Bone marrow (tissue), 2 donors: ENCODE measurements around the gene DPM1.
"Not testable (repeated sequence)": the region's sequence is repeated elsewhere in the genome, so short reads cannot be mapped to it uniquely, and the experiment has no call there.

Experiments used
- DNase-seq, 2 donors: peaks; one replicate each; lab custom pipeline; 2025; lab: John Stamatoyannopoulos, UW

The DPM1 gene

DNA sequence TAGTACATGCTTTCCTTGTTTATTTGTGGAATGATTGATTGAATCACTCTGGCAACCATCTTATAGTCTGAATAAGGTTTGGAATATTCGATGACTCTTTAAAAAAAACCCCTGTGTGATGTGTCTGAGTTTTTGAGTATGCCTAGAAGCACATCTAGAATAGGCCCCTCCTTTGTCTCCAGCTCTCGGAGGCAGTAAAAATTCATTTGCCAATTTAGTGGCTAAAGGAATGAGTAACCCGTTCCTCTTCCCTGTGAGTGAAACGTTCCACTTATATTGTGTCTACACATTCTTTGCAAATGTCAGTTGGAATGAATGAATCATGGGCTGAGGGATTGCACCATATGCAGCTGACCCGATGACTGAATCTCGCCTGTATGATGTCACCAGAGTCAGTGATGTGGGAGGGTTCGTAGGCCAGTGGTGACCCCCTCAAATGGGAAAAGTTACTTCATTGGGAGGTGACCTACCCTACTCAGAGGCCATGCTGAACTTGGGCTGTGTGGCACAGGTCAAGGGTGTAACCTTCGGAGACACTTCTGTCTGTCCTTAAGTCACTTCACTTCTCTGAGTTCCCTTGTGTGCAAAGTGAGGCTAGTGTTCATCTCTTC is 21.8 kb upstream of the DPM1 start:
- DNase-seq: peak in 1 of 2 donors; percentile 29

- DNase-seq: not testable (repeated sequence)
Measured at GRCh38 chr20:50978533-50978932, 20.2 kb upstream of the DPM1 start.

- no peak for DNase-seq
Measured at GRCh38 chr20:50977066-50978021, 19.0 kb upstream of the DPM1 start.

DNA sequence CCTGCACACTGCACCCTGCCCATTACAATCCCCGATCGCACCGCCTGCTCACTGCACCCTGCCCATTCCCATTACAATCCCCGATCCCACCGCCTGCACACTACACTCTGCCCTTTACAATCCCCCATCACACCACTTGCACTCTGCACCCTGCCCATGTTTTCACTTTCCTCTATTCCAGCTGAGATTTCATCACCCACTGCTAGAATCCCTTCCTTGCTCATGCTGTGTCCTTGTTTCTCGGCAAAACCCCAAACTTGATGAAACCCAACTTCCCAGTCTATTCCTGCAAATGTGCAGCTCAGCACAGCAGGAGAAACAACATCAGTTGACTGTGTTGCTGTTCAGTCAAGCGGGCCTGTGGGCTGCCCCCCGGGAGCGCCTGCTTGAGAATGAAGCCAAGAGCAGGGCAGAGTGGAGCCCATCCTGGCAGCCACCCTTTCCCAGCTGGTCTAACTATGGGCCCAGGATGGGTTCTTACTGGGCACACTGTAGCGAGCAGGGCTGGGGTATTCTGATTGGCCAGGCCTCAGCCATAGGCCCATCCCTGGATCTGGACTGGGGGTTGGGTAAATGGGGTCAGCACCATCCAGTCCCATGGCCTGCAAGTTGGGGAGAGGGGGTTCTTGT is 17.5 kb upstream of the DPM1 start:
- no peak for DNase-seq

DNA sequence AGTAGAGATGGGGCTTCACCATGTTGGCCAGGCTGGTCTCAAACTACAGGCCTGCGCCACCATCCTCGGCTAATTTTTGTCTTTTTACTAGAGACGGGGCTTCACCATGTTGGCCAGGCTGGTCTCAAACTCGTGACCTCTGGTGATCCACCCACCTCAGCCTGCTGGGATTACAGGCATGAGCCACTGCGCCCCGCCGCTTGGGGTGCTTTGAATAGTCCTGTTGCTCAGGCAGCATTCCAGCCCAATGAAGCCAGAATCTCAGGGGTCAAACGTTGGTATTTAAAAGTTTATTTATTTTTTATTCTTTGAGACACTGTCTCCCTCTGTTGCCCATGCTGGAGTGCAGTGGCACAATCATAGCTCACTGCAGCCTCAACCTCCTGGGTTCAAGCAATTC is 11.6 kb upstream of the DPM1 start:
- DNase-seq: no peak

DNA sequence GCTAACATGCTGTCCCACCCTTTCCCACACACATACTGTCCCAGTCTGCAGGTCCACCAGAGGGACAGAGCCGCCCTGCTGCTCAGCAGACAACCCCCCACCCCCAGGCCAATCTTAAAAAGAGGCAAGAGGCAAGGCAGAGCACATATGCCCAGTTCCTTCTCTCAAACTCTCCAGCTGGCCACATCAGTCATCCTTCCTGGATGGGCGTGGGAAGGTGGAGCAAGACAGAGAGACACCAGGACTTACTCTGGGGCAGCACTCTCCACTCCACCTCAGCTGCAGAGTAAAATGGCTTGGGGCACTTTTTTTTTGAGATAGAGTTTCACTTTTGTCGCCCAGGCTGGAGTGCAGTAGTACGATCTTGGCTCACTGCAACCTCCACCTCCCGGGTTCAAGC is 11.1 kb upstream of the DPM1 start:
- DNase-seq: no peak

DNA sequence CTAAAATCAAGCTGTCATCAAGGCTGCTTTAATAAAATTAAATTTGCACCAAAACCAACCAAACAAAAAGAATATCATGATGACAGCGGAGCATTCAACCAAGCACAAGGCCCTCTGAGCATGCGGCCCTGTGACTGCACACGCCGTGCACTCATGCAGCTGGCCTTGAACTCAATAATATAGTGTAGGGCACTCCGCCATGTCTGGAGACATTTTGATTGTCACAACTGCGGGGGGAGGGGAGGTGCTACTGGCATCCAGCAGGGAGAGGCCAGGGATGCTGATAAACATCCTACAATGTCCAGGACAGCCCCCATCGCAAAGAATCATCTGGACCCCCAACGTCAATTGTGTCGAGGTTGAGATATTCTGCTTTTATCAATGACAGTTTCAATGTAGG is 10.0 kb upstream of the DPM1 start:
- DNase-seq: no peak

GRCh38 chr20:50967586-50967985 is 9.3 kb upstream of the DPM1 start:
- DNase-seq: no peak

DNA sequence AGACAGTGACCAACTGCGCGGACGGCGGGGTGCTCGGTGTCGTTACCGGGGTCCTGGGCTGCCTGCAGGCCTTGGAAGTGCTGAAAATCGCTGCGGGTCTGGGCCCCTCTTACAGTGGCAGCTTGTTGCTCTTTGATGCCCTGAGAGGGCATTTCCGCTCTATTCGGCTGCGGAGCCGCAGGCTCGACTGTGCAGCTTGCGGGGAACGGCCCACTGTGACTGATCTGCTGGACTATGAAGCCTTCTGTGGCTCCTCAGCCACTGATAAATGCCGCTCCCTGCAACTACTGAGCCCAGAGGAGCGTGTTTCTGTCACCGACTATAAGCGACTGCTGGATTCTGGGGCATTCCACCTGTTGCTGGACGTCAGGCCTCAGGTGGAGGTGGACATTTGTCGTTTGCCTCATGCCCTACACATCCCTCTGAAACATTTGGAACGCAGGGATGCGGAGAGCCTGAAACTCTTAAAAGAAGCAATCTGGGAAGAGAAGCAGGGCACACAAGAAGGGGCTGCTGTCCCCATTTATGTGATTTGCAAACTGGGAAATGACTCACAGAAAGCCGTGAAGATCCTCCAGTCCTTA is 1.3 kb upstream of the DPM1 start:
- no peak for DNase-seq

DNA sequence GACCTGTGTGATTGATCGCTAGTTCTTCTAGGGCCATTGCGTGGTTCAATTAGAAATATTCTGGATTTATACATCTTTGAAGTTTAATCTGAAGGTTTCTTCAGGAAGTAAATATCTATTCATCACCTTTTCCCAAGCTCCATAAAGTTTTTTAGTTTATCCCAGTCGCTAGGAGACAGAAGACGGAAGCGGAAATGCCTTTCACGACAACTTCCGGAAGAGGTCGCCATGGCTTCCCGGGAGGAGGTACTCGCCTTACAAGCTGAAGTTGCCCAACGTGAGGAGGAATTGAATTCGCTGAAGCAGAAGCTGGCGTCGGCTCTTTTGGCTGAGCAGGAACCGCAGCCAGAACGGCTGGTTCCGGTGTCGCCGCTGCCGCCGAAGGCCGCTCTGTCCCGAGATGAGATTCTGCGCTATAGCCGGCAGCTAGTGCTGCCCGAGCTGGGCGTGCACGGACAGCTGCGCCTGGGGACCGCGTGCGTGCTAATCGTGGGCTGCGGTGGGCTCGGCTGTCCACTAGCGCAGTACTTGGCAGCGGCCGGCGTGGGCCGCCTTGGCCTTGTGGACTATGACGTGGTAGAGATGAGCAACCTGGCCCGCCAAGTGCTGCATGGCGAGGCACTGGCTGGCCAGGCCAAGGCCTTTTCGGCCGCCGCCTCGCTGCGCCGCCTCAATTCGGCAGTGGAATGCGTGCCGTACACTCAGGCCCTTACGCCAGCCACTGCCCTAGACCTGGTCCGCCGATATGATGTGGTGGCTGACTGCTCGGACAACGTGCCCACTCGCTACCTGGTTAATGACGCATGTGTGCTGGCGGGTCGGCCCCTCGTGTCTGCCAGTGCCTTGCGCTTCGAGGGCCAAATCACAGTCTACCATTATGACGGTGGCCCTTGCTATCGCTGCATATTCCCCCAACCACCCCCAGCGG is 547 bp upstream of the DPM1 start, which contains the start of gene MOCS3:
Gene MOCS3 (plus strand): TSS at position 204 of the 928 bp plus-strand sequence. CDS start 25 bp downstream, at position 229.
- peak; percentile 82 to 97 for DNase-seq

DNA sequence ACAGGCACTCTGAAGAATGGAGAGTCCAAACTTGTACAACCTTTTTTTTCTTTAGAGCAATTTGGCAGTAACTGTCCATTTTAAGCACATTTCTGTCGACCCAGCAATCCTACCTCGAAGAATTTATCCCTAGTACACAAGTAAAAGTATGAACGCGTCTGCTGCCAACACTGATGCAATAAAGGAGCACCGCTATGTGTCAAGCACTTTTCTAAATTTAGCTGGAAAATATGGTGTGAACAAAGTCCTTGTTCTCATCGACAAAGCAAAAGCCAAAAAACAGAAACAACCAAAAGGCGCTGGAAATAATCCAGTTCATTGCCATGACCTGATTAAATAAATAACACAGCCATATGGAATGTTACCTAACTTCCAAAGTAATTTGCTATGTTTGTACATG is 1.1 kb downstream of the DPM1 start:
- DNase-seq: no peak

- no peak for DNase-seq
Measured at GRCh38 chr20:50953821-50954220, 4.5 kb downstream of the DPM1 start.

DNA sequence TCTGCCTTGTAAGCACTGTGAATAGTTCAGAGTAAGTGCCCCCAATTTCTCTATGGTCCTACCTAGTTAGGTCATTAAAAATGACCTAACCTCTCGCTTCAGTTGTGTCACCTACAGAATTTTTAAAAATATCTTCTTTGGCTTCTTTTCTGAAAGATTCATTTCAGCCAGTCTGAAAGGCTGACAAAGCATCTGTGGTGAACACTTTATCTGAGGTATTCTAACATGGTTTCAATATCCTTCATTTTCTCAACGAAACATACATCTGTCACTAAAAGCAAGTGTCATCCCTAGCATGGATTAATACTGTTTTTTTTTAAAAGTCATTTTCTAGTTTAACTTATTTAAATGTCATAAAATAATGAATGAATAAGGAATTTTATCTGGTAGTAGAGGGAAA is 5.1 kb downstream of the DPM1 start:
- DNase-seq: no peak

- DNase-seq: no peak
Measured at GRCh38 chr20:50948132-50948785, 10.1 kb downstream of the DPM1 start.

GRCh38 chr20:50943069-50943468 is 15.3 kb downstream of the DPM1 start:
- DNase-seq: no peak

DNA sequence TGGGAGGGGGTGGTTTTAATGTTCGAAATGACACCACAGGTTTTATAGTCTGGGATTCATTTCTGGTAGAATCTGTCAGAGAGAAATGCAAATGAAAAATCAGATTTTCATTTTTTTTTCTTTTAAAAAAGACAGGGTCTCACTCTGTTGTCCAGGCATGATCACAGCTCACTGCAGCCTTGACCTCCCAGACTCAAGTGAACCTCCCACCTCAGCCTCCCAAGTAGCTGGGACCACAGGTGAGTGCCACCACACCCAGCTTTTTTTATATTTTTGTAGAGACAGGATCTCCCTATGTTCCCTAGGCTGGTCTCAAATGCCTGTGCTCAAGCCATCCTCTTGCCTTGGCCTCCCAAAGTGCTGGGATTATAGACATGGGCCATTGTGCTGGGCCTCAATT is 24.7 kb downstream of the DPM1 start:
- no peak for DNase-seq

- DNase-seq: no peak
Measured at GRCh38 chr20:50932691-50933280, 25.5 kb downstream of the DPM1 start.

GRCh38 chr20:50932016-50932485 is 26.3 kb downstream of the DPM1 start:
- no peak for DNase-seq

- peak; percentile 90 to 97 for DNase-seq
Measured at GRCh38 chr20:50931306-50932015, 26.9 kb downstream of the DPM1 start, which contains the start of gene ADNP. Gene ADNP, minus strand, starts transcription at chr20:50931437. Its CDS starts 27,441 bp downstream, at chr20:50903996.

DNA sequence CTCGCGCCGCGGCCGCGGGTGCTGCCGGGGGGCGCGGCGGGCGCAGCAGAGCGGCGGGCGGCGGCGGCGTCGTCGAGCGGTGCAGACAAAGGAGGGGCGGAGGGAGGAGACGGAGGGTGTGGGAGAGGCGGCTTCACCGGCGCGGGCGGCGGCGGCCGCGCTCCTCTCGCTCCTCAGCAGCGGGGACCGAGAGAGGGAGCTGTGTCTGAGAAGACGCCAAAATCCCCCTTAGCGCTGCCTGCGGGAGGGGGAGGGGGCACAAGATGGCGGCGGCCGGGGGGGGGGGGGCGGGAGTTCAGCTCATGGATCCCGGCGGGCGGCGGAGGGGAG is 27.4 kb downstream of the DPM1 start:
- DNase-seq: no peak
